Neural crest cell (in vitro differentiated cells): ENCODE measurements around the gene ATXN7L1. TPM values are rescaled to one million over a fixed set of nuclear protein-coding genes. Genes with fewer than 3 reads are reported as not detected.

Experiments
- DNase-seq: peaks from one replicate; pipeline ENCODE4 v3.0.0; 2021; ENCODE audit warnings: low read depth, mixed read lengths, low spot score
- H3K27ac Mint-ChIP-seq: one replicate; pipeline ENCODE4 v1.8.0; 2021; ENCODE audit warnings: mild to moderate bottlenecking, mixed read lengths; ENCODE audit not compliant: unreplicated experiment
- H3K27me3 Mint-ChIP-seq: 2 replicates; pipeline ENCODE4 v1.8.0; 2021; ENCODE audit warnings: low read depth, mild to moderate bottlenecking, mixed read lengths
- H3K36me3 Mint-ChIP-seq: 2 replicates; pipeline ENCODE4 v1.8.0; 2021; ENCODE audit warnings: low read depth, mild to moderate bottlenecking, mixed read lengths
- H3K4me1 Mint-ChIP-seq: 2 replicates; pipeline ENCODE4 v1.8.0; 2021; ENCODE audit warnings: mixed read lengths
- H3K4me3 Mint-ChIP-seq: one replicate; pipeline ENCODE4 v1.8.0; 2021; ENCODE audit warnings: mild to moderate bottlenecking, mixed read lengths
- H3K9me3 Mint-ChIP-seq: 2 replicates; pipeline ENCODE4 v1.8.0; 2021; ENCODE audit warnings: mixed read lengths
- total RNA-seq: library from RNA; stranded (reverse); gene quantifications from 2 replicates; pipeline ENCODE4 v1.2.1, GENCODE V29; 2021
- TF ChIP-seq, protein P1 (sequence below): fragments of 200-600 bp; sonication (generic); conservative IDR thresholded peaks from 2 replicates; pipeline ENCODE4 v1.5.0; 2021; ENCODE audit warnings: antibody characterized with exemption, mild to moderate bottlenecking

Gene ATXN7L1
- total RNA-seq, 1 donor from 2014 or later = 14.4 TPM

GRCh38 chr7:105773030-105773460 lies 103.4 kb downstream of the ATXN7L1 start:
- H3K4me1 Mint-ChIP-seq = peaks cover 69% of the 10 kb centered on the region

GRCh38 chr7:105769901-105770628 lies 106.3 kb downstream of the ATXN7L1 start:
- TF ChIP-seq, protein P1, sequence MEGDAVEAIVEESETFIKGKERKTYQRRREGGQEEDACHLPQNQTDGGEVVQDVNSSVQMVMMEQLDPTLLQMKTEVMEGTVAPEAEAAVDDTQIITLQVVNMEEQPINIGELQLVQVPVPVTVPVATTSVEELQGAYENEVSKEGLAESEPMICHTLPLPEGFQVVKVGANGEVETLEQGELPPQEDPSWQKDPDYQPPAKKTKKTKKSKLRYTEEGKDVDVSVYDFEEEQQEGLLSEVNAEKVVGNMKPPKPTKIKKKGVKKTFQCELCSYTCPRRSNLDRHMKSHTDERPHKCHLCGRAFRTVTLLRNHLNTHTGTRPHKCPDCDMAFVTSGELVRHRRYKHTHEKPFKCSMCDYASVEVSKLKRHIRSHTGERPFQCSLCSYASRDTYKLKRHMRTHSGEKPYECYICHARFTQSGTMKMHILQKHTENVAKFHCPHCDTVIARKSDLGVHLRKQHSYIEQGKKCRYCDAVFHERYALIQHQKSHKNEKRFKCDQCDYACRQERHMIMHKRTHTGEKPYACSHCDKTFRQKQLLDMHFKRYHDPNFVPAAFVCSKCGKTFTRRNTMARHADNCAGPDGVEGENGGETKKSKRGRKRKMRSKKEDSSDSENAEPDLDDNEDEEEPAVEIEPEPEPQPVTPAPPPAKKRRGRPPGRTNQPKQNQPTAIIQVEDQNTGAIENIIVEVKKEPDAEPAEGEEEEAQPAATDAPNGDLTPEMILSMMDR = no peak
- H3K9me3 Mint-ChIP-seq = no peaks in the 10 kb centered on the region

More at GRCh38 chr7:105773030-105773460, 103.4 kb downstream of the ATXN7L1 start:
- H3K27ac Mint-ChIP-seq = peak overlapping the region; percentile 69
- H3K9me3 Mint-ChIP-seq = no peaks in the 10 kb centered on the region
- no peak overlapping the region for H3K4me3 Mint-ChIP-seq
- no peaks in the 10 kb centered on the region for H3K27me3 Mint-ChIP-seq
- no peak for DNase-seq
- H3K36me3 Mint-ChIP-seq = peaks cover 3% of the 10 kb centered on the region
- TF ChIP-seq, protein P1 = no peak

DNA sequence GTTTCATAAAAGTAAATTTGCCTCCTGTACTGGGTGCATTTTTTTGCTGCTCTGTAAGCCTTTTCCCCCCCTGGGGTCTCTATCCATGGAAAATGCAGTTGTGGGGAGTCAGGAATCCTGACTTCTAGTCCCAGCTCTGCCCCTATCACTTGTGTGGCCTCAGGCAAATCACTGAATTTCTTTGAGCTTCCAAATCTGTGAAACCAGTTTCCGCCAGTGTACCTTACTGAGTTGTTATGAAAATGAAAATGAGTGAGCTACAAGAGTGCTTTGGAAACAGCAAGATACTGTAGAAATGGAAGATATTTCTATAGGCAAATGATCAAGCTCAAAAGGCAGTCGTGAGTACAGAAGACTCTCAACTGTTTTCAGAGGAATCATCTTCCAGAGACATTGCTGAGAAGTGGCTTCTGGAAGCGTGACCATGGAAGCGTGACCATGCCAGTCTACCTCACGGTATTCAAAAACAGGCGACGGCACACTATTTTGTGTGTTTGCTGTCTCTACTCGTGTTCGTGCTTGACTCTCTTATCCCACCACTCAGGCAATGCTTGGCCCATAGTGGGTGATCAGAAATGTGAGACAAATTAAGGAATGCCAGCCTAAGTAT lies 107.4 kb downstream of the ATXN7L1 start:
- DNase-seq = no peak
- Mint-ChIP-seq H3K4me3 (no peak overlapping the region), H3K9me3 (no peaks in the 10 kb centered on the region), H3K27ac (peak overlapping the region; percentile 72), H3K27me3 (no peaks in the 10 kb centered on the region), H3K4me1 (peaks cover 49% of the 10 kb centered on the region), H3K36me3 (peaks cover 3% of the 10 kb centered on the region)
- TF ChIP-seq, protein P1 = no peak

More at GRCh38 chr7:105769901-105770628, 106.3 kb downstream of the ATXN7L1 start:
- Mint-ChIP-seq H3K4me1 (peaks cover 56% of the 10 kb centered on the region), H3K36me3 (peaks cover 3% of the 10 kb centered on the region), H3K27me3 (no peaks in the 10 kb centered on the region), H3K4me3 (peak overlapping the region; percentile 38), H3K27ac (no peak overlapping the region)
- DNase-seq = no peak

GRCh38 chr7:105768117-105768516 lies 108.3 kb downstream of the ATXN7L1 start:
- Mint-ChIP-seq H3K4me1 (peaks cover 40% of the 10 kb centered on the region), H3K27ac (no peak overlapping the region), H3K9me3 (no peaks in the 10 kb centered on the region)

DNA sequence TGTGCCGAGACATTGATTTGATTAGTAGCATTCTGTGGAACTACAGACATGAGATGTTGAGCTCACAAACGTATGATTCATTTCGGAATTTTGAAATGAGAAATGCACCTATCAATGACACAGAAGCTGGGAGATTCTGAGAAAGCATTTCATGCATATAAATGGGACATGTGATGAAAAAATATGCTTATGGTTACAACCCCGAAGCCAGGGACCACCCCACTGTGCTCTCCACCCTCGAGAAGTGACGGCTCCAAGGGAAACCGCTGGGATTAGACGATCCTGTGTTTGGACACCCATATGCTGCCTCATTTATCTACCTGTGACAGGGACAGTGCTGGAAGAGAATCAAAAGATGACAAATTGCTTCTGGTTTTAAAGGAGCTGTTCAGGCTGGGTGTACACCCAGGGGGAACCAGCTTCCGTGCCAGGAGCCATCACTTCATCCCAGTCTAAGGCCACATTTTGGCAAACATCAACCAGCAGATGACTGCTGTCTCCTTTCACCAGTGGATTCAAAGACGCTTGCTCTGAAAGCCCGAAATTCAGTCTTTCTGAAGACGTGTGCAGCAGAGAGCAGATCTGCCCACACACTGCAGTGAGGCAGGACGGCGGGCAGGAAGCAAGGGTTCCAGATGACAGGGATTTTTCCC lies 109.9 kb downstream of the ATXN7L1 start:
- TF ChIP-seq, protein P1 = no peak
- H3K36me3 Mint-ChIP-seq = peaks cover 3% of the 10 kb centered on the region
- peaks cover 30% of the 10 kb centered on the region for H3K4me1 Mint-ChIP-seq
- no peak overlapping the region for H3K4me3 Mint-ChIP-seq
- H3K27me3 Mint-ChIP-seq = no peaks in the 10 kb centered on the region
- H3K9me3 Mint-ChIP-seq = no peaks in the 10 kb centered on the region
- no peak for DNase-seq
- H3K27ac Mint-ChIP-seq = no peak overlapping the region

More at GRCh38 chr7:105768117-105768516, 108.3 kb downstream of the ATXN7L1 start:
- no peak for DNase-seq
- TF ChIP-seq, protein P1 = no peak
- peaks cover 3% of the 10 kb centered on the region for H3K36me3 Mint-ChIP-seq
- no peaks in the 10 kb centered on the region for H3K27me3 Mint-ChIP-seq
- H3K4me3 Mint-ChIP-seq = no peak overlapping the region
